Right lobe of liver (tissue), 4 donors: Measurements from ENCODE around the gene EHF.

ENCODE experiments used
- CTCF ChIP-seq, 4 donors: fragments of 200-600 bp in 3 of 4; fragments of 450-650 bp in 1 of 4; IDR thresholded peaks; one replicate each; pipeline versions ENCODE4 v1.5.1 to v1.8.0; 2016 to 2022; ENCODE audit warnings: antibody characterized with exemption in 4 of 4, mild to moderate bottlenecking in 2 of 4
- POLR2A ChIP-seq: fragments of 450-650 bp; IDR thresholded peaks from one replicate; pipeline ENCODE4 v1.6.1; 2017; ENCODE audit warnings: antibody characterized with exemption, mild to moderate bottlenecking
- donor health status: DM: no; HTN: no; CAD: no.
- donor health status: DM: no; HTN: no; CAD: no.
- donor health status: DM: no; HTN: yes; CAD: no.

GRCh38 chr11:34639545-34639944 is 18.7 kb downstream of the EHF start:
- TF ChIP-seq POLR2A (no peak), CTCF (IDR thresholded peaks at IDR 0.05) (no peak)
